GM23338 (cell line): ENCODE results near the gene TFAP2B. TPM values are rescaled to one million over a fixed set of nuclear protein-coding genes. Genes with fewer than 3 reads are reported as not detected.
A peak's percentile ranks its signal among the peaks of the same experiment; 100 is the strongest.

Source experiments
- ATAC-seq: fragments of 200-7000 bp; cut with Tn5 transposase; 3 replicates; pipeline ENCODE4 v1.9.1; 2020
- DNase-seq: peaks from one replicate; pipeline ENCODE4 v3.0.0-alpha.2; 2015; ENCODE audit warnings: low spot score
- H2AFZ ChIP-seq: fragments of 200-600 bp; sonication (generic); 2 replicates; pipeline ENCODE4 v1.8.0; 2016; ENCODE audit warnings: antibody characterized with exemption, mild to moderate bottlenecking, moderate library complexity
- H3F3A ChIP-seq: fragments of 200-600 bp; sonication (generic); replicated peaks from 2 replicates; pipeline ENCODE4 v1.8.0; 2017; ENCODE audit warnings: antibody characterized with exemption, mixed run types, low read depth
- H3K27ac ChIP-seq: fragments of 200-600 bp; sonication (generic); 2 replicates; pipeline ENCODE4 v1.6.1; 2016; ENCODE audit warnings: low read depth
- H3K27me3 ChIP-seq: fragments of 200-600 bp; sonication (generic); 2 replicates; pipeline ENCODE4 v1.8.0; 2016; ENCODE audit warnings: mild to moderate bottlenecking, mixed run types, moderate library complexity; ENCODE audit not compliant: insufficient read depth
- H3K36me3 ChIP-seq: fragments of 200-600 bp; sonication (generic); 2 replicates; pipeline ENCODE4 v1.8.0; 2016; ENCODE audit warnings: mild to moderate bottlenecking; ENCODE audit not compliant: insufficient read depth
- H3K4me1 ChIP-seq: fragments of 200-600 bp; sonication (generic); 2 replicates; pipeline ENCODE4 v1.8.0; 2016; ENCODE audit warnings: mild to moderate bottlenecking, moderate library complexity; ENCODE audit not compliant: insufficient read depth
- H3K4me2 ChIP-seq: fragments of 200-600 bp; sonication (generic); 2 replicates; pipeline ENCODE4 v1.7.1; 2017; ENCODE audit warnings: mixed run types
- H3K4me3 ChIP-seq: fragments of 200-600 bp; sonication (generic); 2 replicates; pipeline ENCODE4 v1.6.1; 2016; ENCODE audit warnings: mixed run types
- H3K79me2 ChIP-seq: fragments of 200-600 bp; sonication (generic); replicated peaks from 2 replicates; pipeline ENCODE4 v1.8.0; 2017; ENCODE audit warnings: mild to moderate bottlenecking; ENCODE audit not compliant: insufficient read depth
- H3K9me2 ChIP-seq: fragments of 200-600 bp; sonication (generic); 2 replicates; pipeline ENCODE4 v1.8.0; 2017; ENCODE audit not compliant: insufficient read depth
- H4K20me1 ChIP-seq: fragments of 200-600 bp; sonication (generic); replicated peaks from 2 replicates; pipeline ENCODE4 v1.8.0; 2017; ENCODE audit warnings: mild to moderate bottlenecking; ENCODE audit not compliant: insufficient read depth
- H3K27ac Mint-ChIP-seq: 2 replicates; pipeline ENCODE4 v1.8.0; 2020; ENCODE audit warnings: inconsistent platforms, mild to moderate bottlenecking, moderate library complexity, mixed read lengths
- H3K27me3 Mint-ChIP-seq: 3 replicates; pipeline ENCODE4 v1.8.0; 2022; ENCODE audit warnings: low read depth, mild to moderate bottlenecking, moderate library complexity, mixed read lengths, inconsistent platforms; ENCODE audit not compliant: insufficient read depth, poor library complexity
- H3K36me3 Mint-ChIP-seq: 3 replicates; pipeline ENCODE4 v1.8.0; 2021; ENCODE audit warnings: low read depth, mild to moderate bottlenecking, inconsistent platforms, moderate library complexity, mixed read lengths
- H3K4me1 Mint-ChIP-seq: 3 replicates; pipeline ENCODE4 v1.8.0; 2020; ENCODE audit warnings: mild to moderate bottlenecking, inconsistent platforms, mixed read lengths
- H3K4me3 Mint-ChIP-seq: 3 replicates; pipeline ENCODE4 v1.8.0; 2021; ENCODE audit warnings: moderate library complexity, mild to moderate bottlenecking, inconsistent platforms, mixed read lengths
- H3K9me3 Mint-ChIP-seq: 3 replicates; pipeline ENCODE4 v1.8.0; 2020; ENCODE audit warnings: moderate library complexity, mild to moderate bottlenecking, inconsistent platforms, mixed read lengths
- CREB1 ChIP-seq: fragments of 250-450 bp; sonication (Bioruptor Pico); IDR thresholded peaks from 2 replicates; pipeline ENCODE4 v1.5.0; 2020; ENCODE audit warnings: low read depth, mild to moderate bottlenecking, moderate library complexity
- ETS1 ChIP-seq: IDR thresholded peaks from 2 replicates; pipeline ENCODE4 v1.6.1; 2016; ENCODE audit warnings: antibody characterized with exemption
- EZH2 ChIP-seq: fragments of 200-600 bp; sonication (generic); IDR thresholded peaks from one replicate; pipeline ENCODE4 v1.8.0; 2017; ENCODE audit warnings: antibody characterized with exemption, mild to moderate bottlenecking, low read depth; ENCODE audit not compliant: unreplicated experiment
- EZH2phosphoT487 ChIP-seq: fragments of 200-600 bp; sonication (generic); IDR thresholded peaks from one replicate; pipeline ENCODE4 v1.8.1; 2018; ENCODE audit warnings: antibody characterized with exemption; ENCODE audit not compliant: unreplicated experiment
- JUNB ChIP-seq: IDR thresholded peaks from one replicate; pipeline ENCODE4 v1.6.1; 2016; ENCODE audit warnings: antibody characterized with exemption; ENCODE audit not compliant: unreplicated experiment
- NANOG ChIP-seq: IDR thresholded peaks from 2 replicates; pipeline ENCODE4 v1.6.1; 2016; ENCODE audit warnings: antibody characterized with exemption, borderline replicate concordance
- POLR2AphosphoS5 ChIP-seq: IDR thresholded peaks from 2 replicates; pipeline ENCODE4 v1.6.1; 2016; ENCODE audit warnings: antibody characterized with exemption, low read depth
- REST ChIP-seq: IDR thresholded peaks from one replicate; pipeline ENCODE4 v1.6.1; 2018; ENCODE audit warnings: antibody characterized with exemption; ENCODE audit not compliant: unreplicated experiment
- ZNF114 ChIP-seq: fragments of 250-450 bp; sonication (Bioruptor Pico); IDR thresholded peaks from 2 replicates; pipeline ENCODE4 v1.5.0; 2020; ENCODE audit warnings: mild to moderate bottlenecking, moderate library complexity
- ZNF331 ChIP-seq: fragments of 250-450 bp; sonication (Bioruptor Pico); IDR thresholded peaks from 2 replicates; pipeline ENCODE4 v1.5.0; 2020; ENCODE audit warnings: low read depth, mild to moderate bottlenecking, moderate library complexity
- ZNF462 ChIP-seq: fragments of 250-450 bp; sonication (Bioruptor Pico); IDR thresholded peaks from 2 replicates; pipeline ENCODE4 v1.5.0; 2020; ENCODE audit warnings: mild to moderate bottlenecking, moderate library complexity
- polyA plus RNA-seq: library from polyadenylated mRNA; unstranded; fragments of >200 nt; fragmentation: Nextera tagmentation; extraction: Ambion mirVana; gene quantifications from 2 replicates; pipeline ENCODE4 v1.2.1, GENCODE V29; 2016
- total RNA-seq: library from RNA; depleted of rRNA; stranded (reverse); fragments of >200 nt; shearing (Covaris generic); gene quantifications from 2 replicates; pipeline ENCODE4 v1.2.3, GENCODE V29; 2014

Gene TFAP2B
- total and polyA plus RNA-seq, 2 experiments from 2014 or later: not detected

GRCh38 chr6:50832912-50833311 lies 14.2 kb downstream of the TFAP2B start:
- Histone ChIP-seq H3K36me3 (no peaks in the 10 kb centered on the region), H3K79me2 (no peaks in the 10 kb centered on the region), H3K27me3 (peaks cover 100% of the 10 kb centered on the region), H4K20me1 (peaks cover 15% of the 10 kb centered on the region), H3K4me3 (no peak overlapping the region), H3K4me1 (peaks cover 69% of the 10 kb centered on the region), H2AFZ (no peak overlapping the region), H3K4me2 (no peak overlapping the region), H3K9me2 (no peaks in the 10 kb centered on the region), H3F3A (peaks cover 5% of the 10 kb centered on the region; the same call in 1 of the 2 replicates), H3K27ac (no peak overlapping the region)
- Mint-ChIP-seq H3K27me3 (peaks cover 95% of the 10 kb centered on the region), H3K27ac (no peak overlapping the region), H3K9me3 (no peaks in the 10 kb centered on the region), H3K36me3 (no peaks in the 10 kb centered on the region), H3K4me3 (no peak overlapping the region), H3K4me1 (peaks cover 40% of the 10 kb centered on the region)
- ATAC-seq (no peak), DNase-seq (no peak)
- TF ChIP-seq EZH2 (peak; percentile 17), POLR2AphosphoS5 (no peak)

GRCh38 chr6:50834929-50835410 lies 16.3 kb downstream of the TFAP2B start:
- H3K9me2 ChIP-seq: no peaks in the 10 kb centered on the region
- no peak for ATAC-seq
- Mint-ChIP-seq H3K27ac (no peak overlapping the region), H3K9me3 (no peaks in the 10 kb centered on the region), H3K4me1 (peaks cover 36% of the 10 kb centered on the region), H3K36me3 (no peaks in the 10 kb centered on the region), H3K27me3 (peaks cover 98% of the 10 kb centered on the region), H3K4me3 (no peak overlapping the region)
- H3K4me1 ChIP-seq: peaks cover 69% of the 10 kb centered on the region
- H2AFZ ChIP-seq: no peak overlapping the region
- peaks cover 8% of the 10 kb centered on the region for H3F3A ChIP-seq
- H3K27me3 ChIP-seq: peaks cover 100% of the 10 kb centered on the region
- no peak overlapping the region for H3K4me3 ChIP-seq
- no peaks in the 10 kb centered on the region for H3K79me2 ChIP-seq
- no peaks in the 10 kb centered on the region for H3K36me3 ChIP-seq
- DNase-seq: no peak
- H3K4me2 ChIP-seq: no peak overlapping the region
- H4K20me1 ChIP-seq: peaks cover 25% of the 10 kb centered on the region
- H3K27ac ChIP-seq: no peak overlapping the region
- TF ChIP-seq EZH2phosphoT487: no peak
- TF ChIP-seq JUNB: no peak
- TF ChIP-seq ZNF114 (CRISPR knock-in tag): no peak
- TF ChIP-seq ZNF462 (CRISPR knock-in tag): no peak
- TF ChIP-seq ZNF331: no peak
- TF ChIP-seq CREB1 (CRISPR knock-in tag): no peak
- no peak for TF ChIP-seq REST
- no peak for TF ChIP-seq ETS1
- TF ChIP-seq EZH2: no peak
- TF ChIP-seq NANOG: no peak
